Activated CD8-positive, alpha-beta T cell treated with anti-CD3 and anti-CD28 coated beads for 36 hours (primary cell): ENCODE data around the gene PPM1D. TPM values are rescaled to one million over a fixed set of nuclear protein-coding genes. Genes with fewer than 3 reads are reported as not detected.

Source experiments
- ATAC-seq: fragments of 200-7000 bp; cut with Tn5 transposase; one replicate; pipeline ENCODE4 v1.10.0; 2021; ENCODE audit warnings: mild to moderate bottlenecking, moderate library complexity
- CTCF ChIA-PET: fragments of 350-600 bp; sonication (Branson Sonifier 250); formaldehyde crosslinking; loops from one replicate; lab custom pipeline; 2021; ENCODE audit warnings: antibody characterized with exemption; lab: Charles Lee
- POLR2A ChIA-PET: fragments of 350-600 bp; sonication (Branson Sonifier 250); formaldehyde crosslinking; loops from one replicate; lab custom pipeline; 2021; ENCODE audit warnings: antibody characterized with exemption; lab: Charles Lee
- DNase-seq: peaks from one replicate; pipeline ENCODE4 v3.0.0-alpha.2; 2020
- H3K27ac Mint-ChIP-seq: one replicate; pipeline ENCODE4 v1.8.0; 2021; ENCODE audit warnings: mild to moderate bottlenecking, mixed read lengths
- H3K27me3 Mint-ChIP-seq: one replicate; pipeline ENCODE4 v1.8.0; 2021; ENCODE audit warnings: mixed read lengths
- H3K36me3 Mint-ChIP-seq: one replicate; pipeline ENCODE4 v1.8.0; 2021; ENCODE audit warnings: low read depth, mixed read lengths
- H3K4me1 Mint-ChIP-seq: one replicate; pipeline ENCODE4 v1.8.0; 2021; ENCODE audit warnings: low read depth, mixed read lengths
- H3K4me3 Mint-ChIP-seq: one replicate; pipeline ENCODE4 v1.8.0; 2021; ENCODE audit warnings: mild to moderate bottlenecking, moderate library complexity, mixed read lengths
- H3K9me3 Mint-ChIP-seq: one replicate; pipeline ENCODE4 v1.8.0; 2021; ENCODE audit warnings: mixed read lengths
- intact Hi-C: fragments of 100-400 bp; cut with micrococcal nuclease; formaldehyde crosslinking; loops from one replicate; pipeline ENCODE4 v1.10.0; 2022
- total RNA-seq, 2 experiments: library from RNA; stranded (reverse); gene quantifications; one replicate each; pipeline ENCODE4 v1.2.3, GENCODE V29; 2021
- TF ChIP-seq, protein P1 (sequence below): fragments of 200-600 bp; IDR thresholded peaks from one replicate; pipeline ENCODE4 v1.8.0; 2022; ENCODE audit warnings: antibody characterized with exemption, mild to moderate bottlenecking

Gene PPM1D
- total RNA-seq, 2 experiments from 2014 or later = 11.6 to 12.3 TPM

DNA sequence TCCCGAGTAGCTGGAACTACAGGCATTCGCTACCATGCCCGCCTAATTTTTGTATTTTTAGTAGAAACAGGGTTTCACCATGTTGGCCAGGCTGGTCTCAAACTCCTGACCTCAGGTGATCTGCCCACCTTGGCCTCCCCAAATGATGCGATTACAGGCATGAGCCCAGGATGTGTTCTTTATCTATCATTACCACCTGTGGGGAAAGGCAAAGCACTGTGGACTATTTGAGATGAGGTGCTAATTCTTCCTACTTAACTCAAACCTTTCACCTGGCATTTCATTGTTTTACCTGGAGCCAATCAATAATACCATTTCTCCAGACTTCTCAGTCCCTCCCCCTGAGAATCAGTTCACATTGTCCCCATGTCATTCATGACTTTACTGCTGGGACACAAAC lies 20.4 kb upstream of the PPM1D start:
- H3K4me1 Mint-ChIP-seq = peaks cover 6% of the 10 kb centered on the region
- ChIA-PET CTCF (interaction anchor here (1.1 to 1.3 kb wide), 2 partner anchors 9 to 10 kb away, joined by 3 to 7 read pairs; no protein-coding TSS in a partner anchor), POLR2A (interaction anchor here (0.8 kb wide), 1 partner anchor 13 kb away, joined by 3 read pairs; no protein-coding TSS in a partner anchor)
- TF ChIP-seq, protein P1, sequence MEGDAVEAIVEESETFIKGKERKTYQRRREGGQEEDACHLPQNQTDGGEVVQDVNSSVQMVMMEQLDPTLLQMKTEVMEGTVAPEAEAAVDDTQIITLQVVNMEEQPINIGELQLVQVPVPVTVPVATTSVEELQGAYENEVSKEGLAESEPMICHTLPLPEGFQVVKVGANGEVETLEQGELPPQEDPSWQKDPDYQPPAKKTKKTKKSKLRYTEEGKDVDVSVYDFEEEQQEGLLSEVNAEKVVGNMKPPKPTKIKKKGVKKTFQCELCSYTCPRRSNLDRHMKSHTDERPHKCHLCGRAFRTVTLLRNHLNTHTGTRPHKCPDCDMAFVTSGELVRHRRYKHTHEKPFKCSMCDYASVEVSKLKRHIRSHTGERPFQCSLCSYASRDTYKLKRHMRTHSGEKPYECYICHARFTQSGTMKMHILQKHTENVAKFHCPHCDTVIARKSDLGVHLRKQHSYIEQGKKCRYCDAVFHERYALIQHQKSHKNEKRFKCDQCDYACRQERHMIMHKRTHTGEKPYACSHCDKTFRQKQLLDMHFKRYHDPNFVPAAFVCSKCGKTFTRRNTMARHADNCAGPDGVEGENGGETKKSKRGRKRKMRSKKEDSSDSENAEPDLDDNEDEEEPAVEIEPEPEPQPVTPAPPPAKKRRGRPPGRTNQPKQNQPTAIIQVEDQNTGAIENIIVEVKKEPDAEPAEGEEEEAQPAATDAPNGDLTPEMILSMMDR = no peak
- intact Hi-C loops = no loop called here
- H3K9me3 Mint-ChIP-seq = no peaks in the 10 kb centered on the region
- no peak for ATAC-seq
- H3K36me3 Mint-ChIP-seq = no peaks in the 10 kb centered on the region
- DNase-seq = no peak
- no peak overlapping the region for H3K27ac Mint-ChIP-seq
- H3K4me3 Mint-ChIP-seq = no peak overlapping the region
- H3K27me3 Mint-ChIP-seq = peaks cover 2% of the 10 kb centered on the region

DNA sequence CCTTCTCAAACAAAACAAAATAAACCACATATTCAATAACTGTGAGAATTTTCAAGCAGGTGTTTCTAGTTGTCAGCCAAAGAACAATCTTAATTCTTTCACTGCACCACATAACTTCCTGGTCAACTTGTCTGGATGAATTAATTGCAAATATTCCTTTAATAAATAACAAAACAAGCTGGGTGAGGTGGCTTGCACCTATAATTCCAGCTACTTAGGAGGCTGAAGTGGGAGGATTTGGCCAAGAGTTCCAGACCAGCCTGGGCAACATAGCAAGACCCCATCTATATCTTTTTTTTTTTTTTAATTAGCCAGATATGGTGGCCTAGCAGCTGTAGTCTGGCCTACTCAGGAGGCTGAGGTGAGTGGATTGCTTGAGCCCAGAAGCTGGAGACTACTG lies 17.0 kb upstream of the PPM1D start:
- Mint-ChIP-seq H3K36me3 (no peaks in the 10 kb centered on the region), H3K4me1 (no peaks in the 10 kb centered on the region), H3K27ac (no peak overlapping the region), H3K27me3 (no peaks in the 10 kb centered on the region), H3K9me3 (no peaks in the 10 kb centered on the region), H3K4me3 (no peak overlapping the region)
- ATAC-seq (no peak), DNase-seq (no peak)
- TF ChIP-seq, protein P1 = no peak
- ChIA-PET POLR2A (interaction anchor here (0.8 kb wide), 1 partner anchor 203 kb away, joined by 4 read pairs; no protein-coding TSS in a partner anchor), CTCF (interaction anchor here (0.6 to 1.6 kb wide), 3 partner anchors 12 to 310 kb away, joined by 3 to 4 read pairs (median 3); no protein-coding TSS in a partner anchor)
- intact Hi-C loops = no loop called here

DNA sequence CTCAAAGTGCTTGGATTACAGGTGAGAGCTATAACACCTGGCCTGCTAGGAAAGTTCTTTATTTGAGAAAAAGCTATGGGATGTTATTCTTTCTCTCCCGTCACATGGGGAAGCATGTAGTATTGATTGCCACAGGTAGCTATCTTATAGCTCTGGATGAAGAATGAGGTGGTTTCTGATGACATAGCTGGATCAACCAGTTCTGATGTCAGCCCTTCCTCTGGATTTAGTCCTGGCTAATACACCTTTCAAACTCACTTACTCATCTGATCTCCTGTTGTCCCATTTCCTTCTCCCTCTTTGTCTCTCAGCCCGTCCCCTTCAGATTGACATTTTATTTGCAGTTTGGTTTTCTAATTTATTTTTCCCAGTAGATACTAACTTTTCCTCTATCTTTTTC lies 14.1 kb upstream of the PPM1D start:
- no peak overlapping the region for H3K27ac Mint-ChIP-seq
- H3K9me3 Mint-ChIP-seq = no peaks in the 10 kb centered on the region
- no peak overlapping the region for H3K4me3 Mint-ChIP-seq
- CTCF ChIA-PET = interaction anchor here (1.0 kb wide), 1 partner anchor 16 kb away, joined by 4 read pairs; no protein-coding TSS in a partner anchor
- H3K4me1 Mint-ChIP-seq = no peaks in the 10 kb centered on the region
- ATAC-seq (no peak), DNase-seq (no peak)
- no peaks in the 10 kb centered on the region for H3K36me3 Mint-ChIP-seq
- POLR2A ChIA-PET = interaction anchor here (1.1 kb wide), 1 partner anchor 9 kb away, joined by 3 read pairs; no protein-coding TSS in a partner anchor
- H3K27me3 Mint-ChIP-seq = no peaks in the 10 kb centered on the region
- intact Hi-C loops = no loop called here
- TF ChIP-seq, protein P1 = no peak

DNA sequence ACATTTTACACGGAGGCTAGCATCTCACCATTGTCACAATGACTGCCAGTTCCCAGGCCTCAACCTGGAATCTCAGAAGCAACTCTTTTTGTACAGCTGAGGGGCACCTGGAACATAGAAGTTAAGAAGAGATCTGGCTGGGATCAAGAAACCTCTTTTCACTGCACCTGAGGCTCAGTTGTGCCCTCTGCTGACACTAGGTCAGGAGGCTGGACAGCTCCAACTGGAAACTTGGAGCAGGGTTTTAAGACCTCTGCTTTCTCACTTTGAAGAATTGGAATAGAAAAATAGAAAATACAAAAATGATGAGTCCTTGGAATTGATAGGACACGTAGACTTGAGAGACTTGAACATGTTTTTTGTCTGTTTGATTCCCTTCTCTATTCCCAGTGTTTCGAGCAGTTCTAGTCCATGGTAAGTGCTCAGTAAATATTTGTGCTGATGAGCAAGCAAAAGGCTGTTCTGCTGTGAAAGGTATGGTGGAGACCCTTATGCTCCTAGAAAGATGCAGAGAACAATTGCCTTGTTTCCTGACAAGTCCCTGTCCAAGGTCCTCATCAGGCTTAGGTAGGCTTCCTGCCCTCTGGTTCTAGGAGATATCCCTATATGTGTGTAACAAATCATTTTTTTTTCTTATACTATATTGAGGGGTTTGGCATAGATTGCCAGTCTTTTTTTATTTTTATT lies 13.6 kb upstream of the PPM1D start:
- ChIA-PET POLR2A (interaction anchor here (1.1 kb wide), 1 partner anchor 8 kb away, joined by 3 read pairs; no protein-coding TSS in a partner anchor), CTCF (interaction anchor here (1.0 kb wide), 2 partner anchors 17 kb away, joined by 3 to 4 read pairs; no protein-coding TSS in a partner anchor)
- TF ChIP-seq, protein P1 = no peak
- DNase-seq (no peak), ATAC-seq (no peak)
- Mint-ChIP-seq H3K27me3 (no peaks in the 10 kb centered on the region), H3K36me3 (no peaks in the 10 kb centered on the region), H3K9me3 (no peaks in the 10 kb centered on the region), H3K4me1 (no peaks in the 10 kb centered on the region), H3K27ac (no peak overlapping the region), H3K4me3 (no peak overlapping the region)
- intact Hi-C loops = no loop called here

DNA sequence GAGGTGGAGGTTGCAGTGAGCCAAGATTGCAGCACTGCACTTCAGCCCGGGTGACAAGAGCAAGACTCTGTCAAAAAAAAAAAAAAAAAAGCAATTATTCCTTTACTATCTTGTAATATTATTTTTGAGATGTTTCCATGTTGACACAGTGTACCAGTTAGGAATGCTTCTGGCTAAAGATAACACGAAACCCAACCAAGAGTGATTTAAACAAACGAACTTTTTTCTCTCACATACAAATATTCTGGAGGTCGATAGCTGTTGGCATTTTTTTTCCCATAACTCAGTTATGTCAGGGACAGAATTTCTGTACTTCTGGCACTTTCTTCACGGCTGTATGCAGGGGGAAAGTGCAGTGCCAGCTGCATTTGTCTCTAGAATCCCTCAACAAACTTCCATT lies 9.9 kb upstream of the PPM1D start:
- ChIA-PET POLR2A (interaction anchor here (1.3 kb wide), 1 partner anchor 11 kb away, joined by 3 read pairs; no protein-coding TSS in a partner anchor), CTCF (interaction anchor here (1.1 to 3.7 kb wide), 2 partner anchors 11 to 14 kb away, joined by 3 to 10 read pairs; no protein-coding TSS in a partner anchor)
- Mint-ChIP-seq H3K9me3 (no peaks in the 10 kb centered on the region), H3K27me3 (peaks cover 1% of the 10 kb centered on the region), H3K4me1 (no peaks in the 10 kb centered on the region), H3K36me3 (no peaks in the 10 kb centered on the region), H3K27ac (no peak overlapping the region), H3K4me3 (no peak overlapping the region)
- ATAC-seq (no peak), DNase-seq (no peak)
- intact Hi-C loops = no loop called here
- TF ChIP-seq, protein P1 = no peak
